Ovary (tissue), 3 donors: Measurements from ENCODE around the gene SCARF2.

Experiments
- CTCF ChIP-seq, 3 donors: fragments of 450-650 bp in 2 of 3; fragments of 200-600 bp in 1 of 3; IDR thresholded peaks; one replicate each; pipeline versions ENCODE4 v1.5.1 to v1.8.0; 2016 to 2022; ENCODE audit warnings: antibody characterized with exemption in 3 of 3, mild to moderate bottlenecking in 1 of 3
- POLR2A ChIP-seq: fragments of 450-650 bp; IDR thresholded peaks from one replicate; pipeline ENCODE4 v1.6.1; 2017; ENCODE audit warnings: antibody characterized with exemption, mild to moderate bottlenecking, moderate library complexity
- donor health status: DM: no; HTN: no; CAD: no.

DNA sequence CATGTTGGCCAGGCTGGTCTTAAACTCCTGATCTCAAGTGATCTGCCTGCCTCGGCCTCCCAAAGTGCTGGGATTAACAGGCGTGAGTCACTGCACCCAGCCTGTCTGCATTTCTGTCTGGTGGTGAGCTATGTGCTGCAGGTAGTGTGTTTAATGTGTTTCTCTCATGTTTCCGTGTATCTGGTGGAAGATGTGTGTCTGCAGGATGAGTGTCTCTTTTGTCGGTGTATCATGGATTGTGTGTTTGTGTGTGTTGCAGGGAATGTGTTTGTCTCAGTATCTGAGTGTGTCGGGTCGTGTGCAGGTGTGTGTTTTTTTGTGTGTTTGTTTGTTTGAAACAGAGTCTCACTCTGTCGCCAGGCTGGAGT lies 16.1 kb downstream of the SCARF2 start:
- TF ChIP-seq CTCF (IDR thresholded peaks at IDR 0.05) (no peak), POLR2A (no peak)
